ENCODE measurements around the gene UHRF1. TPM values are rescaled to one million over a fixed set of nuclear protein-coding genes. Genes with fewer than 3 reads are reported as not detected.
A peak's percentile ranks its signal among the peaks of the same experiment; 100 is the strongest.
"Not testable (repeated sequence)": the region's sequence is repeated elsewhere in the genome, so short reads cannot be mapped to it uniquely, and the experiment has no call there.

The UHRF1 gene
- total RNA-seq, 2 experiments from 2014 or later: 86.5 to 88.3 TPM

- Mint-ChIP-seq H3K4me3 (no peak overlapping the region), H3K27ac (no peak overlapping the region), H3K4me1 (peaks cover 9% of the 10 kb centered on the region), H3K27me3 (no peaks in the 10 kb centered on the region), H3K36me3 (ENCODE audit: low read depth) (peaks cover 31% of the 10 kb centered on the region), H3K9me3 (no peaks in the 10 kb centered on the region)
- no peak for DNase-seq
- ChIA-PET CTCF (no interaction called here), POLR2A (no interaction called here)
Observed at GRCh38 chr19:4922530-4923275, 13.4 kb downstream of the UHRF1 start.

GRCh38 chr19:4923276-4923747 lies 14.0 kb downstream of the UHRF1 start:
- POLR2A ChIA-PET: no interaction called here
- H3K27ac Mint-ChIP-seq: no peak overlapping the region
- H3K4me3 Mint-ChIP-seq: no peak overlapping the region
- no peak for DNase-seq
- peaks cover 31% of the 10 kb centered on the region for H3K36me3 Mint-ChIP-seq (ENCODE audit: low read depth)
- CTCF ChIA-PET: no interaction called here
- H3K27me3 Mint-ChIP-seq: no peaks in the 10 kb centered on the region
- H3K9me3 Mint-ChIP-seq: no peaks in the 10 kb centered on the region
- H3K4me1 Mint-ChIP-seq: peaks cover 6% of the 10 kb centered on the region

- no peaks in the 10 kb centered on the region for H3K9me3 Mint-ChIP-seq
- H3K27ac Mint-ChIP-seq: no peak overlapping the region
- H3K27me3 Mint-ChIP-seq: no peaks in the 10 kb centered on the region
- CTCF ChIA-PET: no interaction called here
- peaks cover 3% of the 10 kb centered on the region for H3K4me1 Mint-ChIP-seq
- DNase-seq: no peak
- POLR2A ChIA-PET: interaction anchor here (1.5 kb wide), 1 partner anchor 12 kb away, joined by 3 read pairs; no protein-coding TSS in a partner anchor
- no peak overlapping the region for H3K4me3 Mint-ChIP-seq
- H3K36me3 Mint-ChIP-seq (ENCODE audit: low read depth): peaks cover 34% of the 10 kb centered on the region
Observed at GRCh38 chr19:4929186-4929585, 19.9 kb downstream of the UHRF1 start.

- Mint-ChIP-seq H3K27me3 (no peaks in the 10 kb centered on the region), H3K27ac (no peak overlapping the region), H3K4me1 (no peaks in the 10 kb centered on the region), H3K9me3 (no peaks in the 10 kb centered on the region), H3K36me3 (ENCODE audit: low read depth) (peaks cover 43% of the 10 kb centered on the region), H3K4me3 (no peak overlapping the region)
- no peak for DNase-seq
- ChIA-PET CTCF (no interaction called here), POLR2A (no interaction called here)
Observed at GRCh38 chr19:4930664-4931063, 21.4 kb downstream of the UHRF1 start.

- DNase-seq: no peak
- Mint-ChIP-seq H3K9me3 (no peaks in the 10 kb centered on the region), H3K4me3 (no peak overlapping the region), H3K36me3 (ENCODE audit: low read depth) (peaks cover 59% of the 10 kb centered on the region), H3K4me1 (no peaks in the 10 kb centered on the region), H3K27me3 (no peaks in the 10 kb centered on the region), H3K27ac (no peak overlapping the region)
- CTCF ChIA-PET: no interaction called here
- POLR2A ChIA-PET: no interaction called here
Observed at GRCh38 chr19:4932711-4933110, 23.4 kb downstream of the UHRF1 start.

DNA sequence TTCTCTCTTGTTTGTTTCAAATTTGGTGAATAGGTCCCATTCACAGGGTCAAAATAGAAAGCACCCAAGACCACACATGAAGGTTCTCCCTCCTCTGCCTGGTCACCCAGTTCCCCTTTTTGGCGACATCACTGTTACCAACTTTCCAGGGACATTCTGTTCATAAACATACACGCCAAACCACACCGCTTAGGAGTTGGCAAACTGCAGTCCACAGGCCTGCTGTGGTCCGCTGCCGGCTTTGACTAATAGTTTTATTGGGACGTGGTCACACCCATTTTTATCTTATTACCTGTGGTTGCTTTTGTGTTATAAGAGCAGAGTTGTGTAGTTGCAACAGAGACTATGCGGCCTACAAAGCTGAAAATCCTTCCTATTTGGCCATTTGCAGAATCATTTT lies 24.2 kb downstream of the UHRF1 start:
- POLR2A ChIA-PET: no interaction called here
- no peaks in the 10 kb centered on the region for H3K4me1 Mint-ChIP-seq
- DNase-seq: no peak
- H3K27me3 Mint-ChIP-seq: no peaks in the 10 kb centered on the region
- H3K9me3 Mint-ChIP-seq: no peaks in the 10 kb centered on the region
- no peak overlapping the region for H3K4me3 Mint-ChIP-seq
- H3K27ac Mint-ChIP-seq: no peak overlapping the region
- CTCF ChIA-PET: no interaction called here
- peaks cover 67% of the 10 kb centered on the region for H3K36me3 Mint-ChIP-seq (ENCODE audit: low read depth)

DNA sequence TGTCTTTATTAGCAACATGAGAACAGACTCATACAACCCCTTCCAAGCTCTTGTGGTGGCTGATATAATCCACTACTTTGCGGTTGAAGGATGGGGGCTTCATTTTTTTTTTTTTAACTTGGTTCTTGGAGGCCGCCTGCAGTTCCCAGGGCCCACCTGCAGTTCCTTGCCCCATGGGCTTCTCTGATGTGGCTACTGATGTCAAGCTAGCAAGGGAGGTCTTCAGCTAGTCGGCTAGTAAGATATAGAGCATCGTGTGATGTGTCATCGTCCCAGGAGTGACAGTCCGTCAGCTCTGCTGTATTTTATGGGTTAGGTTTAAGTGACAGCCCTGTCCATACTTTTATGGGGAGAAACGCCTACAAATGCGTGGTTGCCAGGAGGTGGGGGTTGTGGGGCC lies 26.1 kb downstream of the UHRF1 start:
- CTCF ChIA-PET: no interaction called here
- Mint-ChIP-seq H3K9me3 (no peaks in the 10 kb centered on the region), H3K4me3 (no peak overlapping the region), H3K4me1 (no peaks in the 10 kb centered on the region), H3K36me3 (ENCODE audit: low read depth) (peaks cover 62% of the 10 kb centered on the region), H3K27me3 (no peaks in the 10 kb centered on the region), H3K27ac (no peak overlapping the region)
- DNase-seq: no peak
- POLR2A ChIA-PET: no interaction called here

DNA sequence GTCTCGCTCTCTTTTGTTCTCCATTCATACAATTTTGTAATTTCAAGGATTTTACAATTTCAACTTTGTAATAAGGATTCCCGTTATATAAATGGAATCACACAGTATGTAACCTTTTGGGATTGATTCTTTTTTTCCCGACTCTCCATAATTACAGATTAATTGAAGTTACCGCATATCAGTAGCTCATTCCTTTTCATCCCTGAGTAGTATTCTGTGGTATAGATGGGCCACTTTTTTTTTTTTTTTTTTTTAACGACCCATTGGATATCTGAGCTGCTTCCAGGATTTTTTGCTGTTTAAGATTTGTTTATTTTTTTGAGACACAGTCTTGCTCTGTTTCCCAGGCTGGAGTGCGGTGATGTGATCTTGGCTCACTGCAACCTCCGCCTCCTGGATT lies 27.8 kb downstream of the UHRF1 start:
- ChIA-PET CTCF (interaction anchor here (1.4 kb wide), 1 partner anchor 94 kb away, joined by 5 read pairs; no protein-coding TSS in a partner anchor), POLR2A (interaction anchor here (0.6 kb wide), 1 partner anchor 33 kb away, joined by 4 read pairs; no protein-coding TSS in a partner anchor)
- H3K27me3 Mint-ChIP-seq: no peaks in the 10 kb centered on the region
- H3K4me3 Mint-ChIP-seq: no peak overlapping the region
- H3K4me1 Mint-ChIP-seq: no peaks in the 10 kb centered on the region
- H3K27ac Mint-ChIP-seq: no peak overlapping the region
- DNase-seq: no peak
- no peaks in the 10 kb centered on the region for H3K9me3 Mint-ChIP-seq
- peaks cover 60% of the 10 kb centered on the region for H3K36me3 Mint-ChIP-seq (ENCODE audit: low read depth)

- H3K4me3 Mint-ChIP-seq, DNase-seq, H3K9me3 Mint-ChIP-seq, H3K27me3 Mint-ChIP-seq, H3K4me1 Mint-ChIP-seq, POLR2A ChIA-PET, CTCF ChIA-PET: not testable (repeated sequence)
- peaks cover 62% of the 10 kb centered on the region for H3K36me3 Mint-ChIP-seq (ENCODE audit: low read depth)
- H3K27ac Mint-ChIP-seq: peak overlapping the region; percentile 6
Observed at GRCh38 chr19:4938461-4938860, 29.2 kb downstream of the UHRF1 start.

DNA sequence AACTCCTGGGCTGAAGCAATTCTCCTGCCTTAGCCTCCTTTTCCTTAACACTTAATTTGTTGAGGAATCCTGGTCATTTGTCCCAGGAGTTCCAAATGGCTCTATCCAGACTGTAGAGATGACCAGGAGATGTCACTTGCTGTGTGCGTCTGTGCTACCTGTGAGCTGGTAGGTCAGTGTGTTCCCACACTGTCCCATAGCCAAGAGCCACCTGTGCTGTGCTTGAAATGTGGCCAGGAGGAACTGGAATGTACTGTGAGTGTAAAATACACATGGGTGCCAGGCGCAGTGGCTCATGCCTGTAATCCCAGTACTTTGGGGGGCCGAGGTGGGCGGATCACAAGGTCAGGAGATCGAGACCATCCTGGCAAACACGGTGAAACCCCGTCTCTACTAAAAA lies 30.2 kb downstream of the UHRF1 start:
- H3K4me3 Mint-ChIP-seq: no peak overlapping the region
- DNase-seq: no peak
- no peaks in the 10 kb centered on the region for H3K4me1 Mint-ChIP-seq
- no peaks in the 10 kb centered on the region for H3K27me3 Mint-ChIP-seq
- CTCF ChIA-PET: interaction anchor here (1.0 kb wide), 1 partner anchor 32 kb away, joined by 4 read pairs; no protein-coding TSS in a partner anchor
- peaks cover 62% of the 10 kb centered on the region for H3K36me3 Mint-ChIP-seq (ENCODE audit: low read depth)
- no peak overlapping the region for H3K27ac Mint-ChIP-seq
- POLR2A ChIA-PET: interaction anchor here (1.1 kb wide), 1 partner anchor 13 kb away, joined by 4 read pairs; no protein-coding TSS in a partner anchor
- no peaks in the 10 kb centered on the region for H3K9me3 Mint-ChIP-seq

- H3K36me3 Mint-ChIP-seq (ENCODE audit: low read depth): peaks cover 61% of the 10 kb centered on the region
- H3K4me3 Mint-ChIP-seq, CTCF ChIA-PET, POLR2A ChIA-PET, DNase-seq, H3K27ac Mint-ChIP-seq, H3K27me3 Mint-ChIP-seq, H3K4me1 Mint-ChIP-seq, H3K9me3 Mint-ChIP-seq: not testable (repeated sequence)
Observed at GRCh38 chr19:4941638-4942169, 32.4 kb downstream of the UHRF1 start.

DNA sequence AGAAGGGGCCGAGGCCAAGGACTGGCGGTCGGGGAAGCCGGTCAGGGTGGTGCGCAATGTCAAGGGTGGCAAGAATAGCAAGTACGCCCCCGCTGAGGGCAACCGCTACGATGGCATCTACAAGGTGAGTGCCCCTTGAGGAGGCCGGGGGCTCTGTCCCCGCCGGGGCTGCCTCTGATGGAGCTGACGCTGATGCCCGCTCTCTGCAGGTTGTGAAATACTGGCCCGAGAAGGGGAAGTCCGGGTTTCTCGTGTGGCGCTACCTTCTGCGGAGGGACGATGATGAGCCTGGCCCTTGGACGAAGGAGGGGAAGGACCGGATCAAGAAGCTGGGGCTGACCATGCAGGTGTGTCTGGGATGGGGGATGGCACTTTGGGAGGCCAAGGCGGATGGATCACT lies 41.3 kb downstream of the UHRF1 start:
- not testable (repeated sequence) for H3K4me1 Mint-ChIP-seq

DNA sequence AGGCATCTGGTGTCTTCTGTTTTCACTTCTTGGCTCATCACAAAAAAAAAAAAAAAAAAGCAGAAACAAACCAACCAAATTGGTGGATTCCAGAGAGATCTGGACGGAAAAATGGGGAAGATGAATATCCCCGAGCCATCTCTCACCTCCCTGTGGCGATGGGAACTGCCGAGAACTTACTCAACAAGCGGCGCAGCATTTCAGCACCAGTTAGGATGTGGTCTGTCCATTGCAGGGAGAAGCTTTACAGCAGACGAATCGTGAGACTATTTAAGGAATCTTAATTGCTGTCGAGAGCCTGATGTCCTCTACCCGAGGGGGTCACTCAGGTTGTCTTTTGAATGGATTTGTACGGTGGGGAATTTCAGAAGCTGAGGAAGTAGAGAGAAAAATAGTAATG lies 42.4 kb downstream of the UHRF1 start:
- no peak for DNase-seq
- POLR2A ChIA-PET: interaction anchor here (0.7 kb wide), 1 partner anchor 20 kb away, joined by 3 read pairs; no protein-coding TSS in a partner anchor
- Mint-ChIP-seq H3K9me3 (no peaks in the 10 kb centered on the region), H3K27me3 (no peaks in the 10 kb centered on the region), H3K36me3 (ENCODE audit: low read depth) (peaks cover 64% of the 10 kb centered on the region), H3K4me1 (no peaks in the 10 kb centered on the region), H3K27ac (peak overlapping the region; percentile 34), H3K4me3 (no peak overlapping the region)
- CTCF ChIA-PET: no interaction called here

More for the DNA sequence above, 41.3 kb downstream of the UHRF1 start:
- H3K27me3 Mint-ChIP-seq, H3K4me3 Mint-ChIP-seq, H3K27ac Mint-ChIP-seq, DNase-seq, H3K9me3 Mint-ChIP-seq, POLR2A ChIA-PET, CTCF ChIA-PET: not testable (repeated sequence)
- peaks cover 65% of the 10 kb centered on the region for H3K36me3 Mint-ChIP-seq (ENCODE audit: low read depth)

GRCh38 chr19:4952945-4953344 lies 43.6 kb downstream of the UHRF1 start:
- DNase-seq: no peak
- POLR2A ChIA-PET: no interaction called here
- CTCF ChIA-PET: interaction anchor here (0.6 to 0.7 kb wide), 2 partner anchors 81 to 1403 kb away, joined by 3 read pairs; no protein-coding TSS in a partner anchor
- Mint-ChIP-seq H3K27me3 (no peaks in the 10 kb centered on the region), H3K27ac (peak overlapping the region; percentile 19), H3K4me1 (no peaks in the 10 kb centered on the region), H3K36me3 (ENCODE audit: low read depth) (peaks cover 59% of the 10 kb centered on the region), H3K9me3 (no peaks in the 10 kb centered on the region), H3K4me3 (no peak overlapping the region)
